Fibroblast of mammary gland (primary cell): ENCODE measurements around the gene PDILT.

Source experiments
- DNase-seq: peaks from one replicate; pipeline ENCODE4 v3.0.0-alpha.2; 2010; ENCODE audit warnings: low read depth
- H3K4me3 ChIP-seq: 2 replicates; pipeline ENCODE4 v1.5.1; 2011; ENCODE audit warnings: low read depth, mild to moderate bottlenecking, low read length, moderate library complexity; ENCODE audit not compliant: control insufficient read depth
- TF ChIP-seq, protein P1 (sequence below): conservative IDR thresholded peaks from 2 replicates; pipeline ENCODE4 v1.5.1; 2011; ENCODE audit warnings: low read depth, low read length, inconsistent platforms; ENCODE audit not compliant: control insufficient read depth, insufficient read depth

The PDILT gene

DNA sequence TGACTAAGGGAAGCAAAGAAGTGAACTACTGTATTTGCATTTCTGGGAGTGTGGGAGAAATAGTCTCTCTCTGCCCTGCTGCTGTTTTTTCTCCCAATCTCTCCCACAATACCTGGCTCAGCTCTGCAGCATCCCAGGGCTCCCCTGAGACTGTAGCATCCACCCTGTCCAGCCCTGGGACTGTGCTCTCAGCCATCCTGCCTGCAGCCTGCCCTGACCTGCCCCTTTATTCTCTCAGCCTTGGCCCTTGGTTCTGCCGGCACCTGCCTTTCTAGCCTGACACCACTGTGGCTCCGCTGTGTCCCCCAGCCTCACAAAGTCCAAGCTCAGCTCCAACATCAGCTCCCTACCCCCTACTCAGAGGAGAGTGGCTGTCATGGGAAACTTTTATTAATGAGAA is 1.9 kb downstream of the PDILT start:
- no peak for DNase-seq
- no peak overlapping the region for H3K4me3 ChIP-seq
- TF ChIP-seq, protein P1, sequence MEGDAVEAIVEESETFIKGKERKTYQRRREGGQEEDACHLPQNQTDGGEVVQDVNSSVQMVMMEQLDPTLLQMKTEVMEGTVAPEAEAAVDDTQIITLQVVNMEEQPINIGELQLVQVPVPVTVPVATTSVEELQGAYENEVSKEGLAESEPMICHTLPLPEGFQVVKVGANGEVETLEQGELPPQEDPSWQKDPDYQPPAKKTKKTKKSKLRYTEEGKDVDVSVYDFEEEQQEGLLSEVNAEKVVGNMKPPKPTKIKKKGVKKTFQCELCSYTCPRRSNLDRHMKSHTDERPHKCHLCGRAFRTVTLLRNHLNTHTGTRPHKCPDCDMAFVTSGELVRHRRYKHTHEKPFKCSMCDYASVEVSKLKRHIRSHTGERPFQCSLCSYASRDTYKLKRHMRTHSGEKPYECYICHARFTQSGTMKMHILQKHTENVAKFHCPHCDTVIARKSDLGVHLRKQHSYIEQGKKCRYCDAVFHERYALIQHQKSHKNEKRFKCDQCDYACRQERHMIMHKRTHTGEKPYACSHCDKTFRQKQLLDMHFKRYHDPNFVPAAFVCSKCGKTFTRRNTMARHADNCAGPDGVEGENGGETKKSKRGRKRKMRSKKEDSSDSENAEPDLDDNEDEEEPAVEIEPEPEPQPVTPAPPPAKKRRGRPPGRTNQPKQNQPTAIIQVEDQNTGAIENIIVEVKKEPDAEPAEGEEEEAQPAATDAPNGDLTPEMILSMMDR, result no peak

DNA sequence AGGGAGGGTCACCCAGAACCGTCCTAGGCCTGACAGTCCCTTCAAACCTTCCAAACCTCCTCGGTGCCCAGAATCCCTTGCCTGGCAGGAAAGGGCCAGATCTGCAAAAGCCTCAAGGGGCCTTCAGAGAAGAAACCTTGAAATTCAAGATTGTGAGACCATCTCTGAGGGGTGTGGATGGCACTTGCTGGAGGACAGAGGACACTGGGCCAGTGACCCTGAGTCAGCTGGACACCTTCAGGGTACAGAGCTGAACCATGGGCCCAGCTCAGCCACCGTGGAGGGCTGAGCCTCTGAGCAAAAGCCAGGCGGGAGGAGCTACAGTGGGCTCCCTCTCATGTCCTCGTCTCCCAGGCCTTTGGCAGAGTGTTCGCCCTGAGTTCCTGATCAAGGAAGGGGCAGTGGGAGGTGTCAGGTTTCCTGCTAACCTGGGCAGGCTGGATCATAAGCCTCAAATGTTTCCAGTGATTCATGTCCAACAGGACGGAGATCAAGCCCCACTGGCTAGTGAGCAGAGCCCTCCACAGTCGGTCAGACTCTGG is 3.0 kb downstream of the PDILT start:
- no peak overlapping the region for H3K4me3 ChIP-seq
- TF ChIP-seq, protein P1, result no peak
- DNase-seq, result no peak

DNA sequence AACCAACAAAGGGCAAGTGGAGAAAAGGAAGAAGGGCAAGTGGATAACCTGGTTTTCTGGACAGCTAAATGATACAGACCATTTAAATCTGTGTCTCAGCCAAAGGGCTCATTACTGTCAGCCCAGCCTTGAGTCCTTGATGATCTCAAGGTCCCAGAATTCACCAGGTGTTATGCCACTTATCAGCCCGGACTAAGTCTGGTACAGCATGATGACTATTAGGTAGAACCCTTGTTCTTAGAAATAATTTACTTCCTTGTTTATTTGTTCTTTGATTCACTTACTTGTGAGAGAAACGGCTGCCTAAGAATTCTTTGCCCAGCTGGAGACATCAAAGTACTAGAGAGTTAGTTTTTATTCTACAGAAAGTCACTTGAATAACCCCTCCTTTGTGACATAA is 3.5 kb downstream of the PDILT start:
- H3K4me3 ChIP-seq, result no peak overlapping the region
- no peak for DNase-seq
- TF ChIP-seq, protein P1, result no peak

DNA sequence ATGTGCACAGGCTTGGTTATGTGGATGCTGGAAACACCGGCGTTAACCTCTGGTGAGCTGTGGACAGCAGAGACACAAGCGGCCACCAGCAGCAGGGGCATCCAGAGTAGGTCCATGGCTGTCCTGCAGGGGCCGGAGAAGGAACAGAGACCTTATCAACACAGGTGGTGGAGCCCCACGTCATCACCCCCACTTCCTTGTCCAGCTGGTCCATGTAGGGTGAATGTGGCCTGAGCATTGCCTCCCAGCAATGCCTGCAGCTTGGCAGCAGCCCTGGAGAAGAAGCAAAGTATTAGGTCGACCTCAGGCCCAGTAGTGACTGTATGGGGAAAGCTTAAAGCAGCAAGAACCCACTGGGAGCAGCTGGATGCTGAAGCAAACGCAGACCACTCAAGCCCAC is 5.4 kb downstream of the PDILT start:
- H3K4me3 ChIP-seq, result no peak overlapping the region
- DNase-seq, result no peak
- TF ChIP-seq, protein P1, result no peak

DNA sequence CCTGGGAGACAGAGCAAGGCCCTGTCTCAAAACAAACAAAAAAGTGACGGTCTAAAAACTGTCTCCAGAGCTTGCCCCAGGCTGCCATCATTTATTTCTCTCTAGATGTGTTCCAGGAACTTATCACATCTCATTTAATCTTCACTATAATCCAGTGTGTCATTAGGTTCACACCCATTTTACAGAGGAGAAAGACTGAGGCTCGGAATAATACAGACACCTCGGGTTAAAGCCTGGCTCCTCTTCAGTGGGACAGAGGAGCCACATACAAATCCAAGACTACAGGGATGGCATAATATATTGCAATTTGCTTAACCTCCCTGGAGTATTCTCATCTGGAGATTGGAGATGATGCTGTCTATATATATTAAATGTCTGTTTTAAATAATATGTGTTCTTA is 5.9 kb downstream of the PDILT start:
- TF ChIP-seq, protein P1, result no peak
- DNase-seq, result no peak
- H3K4me3 ChIP-seq, result no peak overlapping the region

DNA sequence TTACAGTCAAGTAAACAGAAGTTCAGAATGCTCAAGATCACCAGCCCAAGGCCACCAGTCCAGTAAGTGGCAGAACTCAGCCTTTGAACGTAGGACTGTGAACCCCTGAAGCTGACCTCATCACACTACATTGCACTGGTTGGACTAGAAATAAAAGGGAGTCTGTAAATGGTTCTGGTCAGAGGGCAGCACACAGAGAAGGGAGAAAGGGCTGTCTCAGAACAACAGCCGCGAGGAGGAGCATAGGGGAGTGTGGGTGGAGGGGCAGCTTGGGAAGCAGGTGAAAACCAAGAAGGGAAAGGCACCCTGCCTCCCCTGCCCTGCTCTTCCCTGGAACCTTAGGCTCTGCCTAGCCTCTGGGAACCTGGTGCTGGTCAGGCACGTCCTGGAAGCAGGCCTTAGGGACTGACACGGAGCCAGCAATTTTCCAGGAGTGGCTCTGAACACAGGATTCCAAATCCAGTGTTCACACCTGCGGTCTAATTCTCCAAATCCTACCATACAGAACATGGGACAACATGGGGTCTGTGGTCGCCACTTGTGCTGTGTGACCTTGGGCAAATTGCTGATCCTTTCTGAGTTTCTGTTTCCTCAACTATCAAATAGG is 7.0 kb downstream of the PDILT start:
- DNase-seq, result no peak
- H3K4me3 ChIP-seq, result no peak overlapping the region
- TF ChIP-seq, protein P1, result no peak
